ENCODE data around the gene PLOD3. TPM values are rescaled to one million over a fixed set of nuclear protein-coding genes. Genes with fewer than 3 reads are reported as not detected.
"Not testable (repeated sequence)": the region's sequence is repeated elsewhere in the genome, so short reads cannot be mapped to it uniquely, and the experiment has no call there.

The PLOD3 gene
- total and polyA plus RNA-seq, 9 of the 15 experiments (the other 6 are each of a cell fraction or from before 2014, with no cell fraction given): 2.8 to 101 (median 30.9) TPM

- TF ChIP-seq, protein P1, sequence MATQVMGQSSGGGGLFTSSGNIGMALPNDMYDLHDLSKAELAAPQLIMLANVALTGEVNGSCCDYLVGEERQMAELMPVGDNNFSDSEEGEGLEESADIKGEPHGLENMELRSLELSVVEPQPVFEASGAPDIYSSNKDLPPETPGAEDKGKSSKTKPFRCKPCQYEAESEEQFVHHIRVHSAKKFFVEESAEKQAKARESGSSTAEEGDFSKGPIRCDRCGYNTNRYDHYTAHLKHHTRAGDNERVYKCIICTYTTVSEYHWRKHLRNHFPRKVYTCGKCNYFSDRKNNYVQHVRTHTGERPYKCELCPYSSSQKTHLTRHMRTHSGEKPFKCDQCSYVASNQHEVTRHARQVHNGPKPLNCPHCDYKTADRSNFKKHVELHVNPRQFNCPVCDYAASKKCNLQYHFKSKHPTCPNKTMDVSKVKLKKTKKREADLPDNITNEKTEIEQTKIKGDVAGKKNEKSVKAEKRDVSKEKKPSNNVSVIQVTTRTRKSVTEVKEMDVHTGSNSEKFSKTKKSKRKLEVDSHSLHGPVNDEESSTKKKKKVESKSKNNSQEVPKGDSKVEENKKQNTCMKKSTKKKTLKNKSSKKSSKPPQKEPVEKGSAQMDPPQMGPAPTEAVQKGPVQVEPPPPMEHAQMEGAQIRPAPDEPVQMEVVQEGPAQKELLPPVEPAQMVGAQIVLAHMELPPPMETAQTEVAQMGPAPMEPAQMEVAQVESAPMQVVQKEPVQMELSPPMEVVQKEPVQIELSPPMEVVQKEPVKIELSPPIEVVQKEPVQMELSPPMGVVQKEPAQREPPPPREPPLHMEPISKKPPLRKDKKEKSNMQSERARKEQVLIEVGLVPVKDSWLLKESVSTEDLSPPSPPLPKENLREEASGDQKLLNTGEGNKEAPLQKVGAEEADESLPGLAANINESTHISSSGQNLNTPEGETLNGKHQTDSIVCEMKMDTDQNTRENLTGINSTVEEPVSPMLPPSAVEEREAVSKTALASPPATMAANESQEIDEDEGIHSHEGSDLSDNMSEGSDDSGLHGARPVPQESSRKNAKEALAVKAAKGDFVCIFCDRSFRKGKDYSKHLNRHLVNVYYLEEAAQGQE (IDR thresholded peaks at IDR 0.05; ENCODE audit: borderline replicate concordance): peak; percentile 30; the same call in 1 of the 2 replicates
- TF ChIP-seq, protein P1 (CRISPR knock-in tag; IDR thresholded peaks at IDR 0.05; ENCODE audit: low read depth): not testable (repeated sequence)
- TF ChIP-seq EGR1 (conservative IDR thresholded peaks at IDR 0.05) (peak; percentile 94), CTBP1 (IDR thresholded peaks at IDR 0.05; ENCODE audit: borderline replicate concordance) (peak; percentile 44; the same call in 1 of the 2 replicates), MYC (IDR thresholded peaks at IDR 0.05; ENCODE audit: low read depth, low read length) (peak; percentile 54; the same call in 1 of the 2 replicates), CBFA2T3 (IDR thresholded peaks at IDR 0.05) (0 out of 2 replicates have a peak, but pooled peaks have one; percentile 9), MEF2D (tag; conservative IDR thresholded peaks at IDR 0.05; ENCODE audit: low read depth) (0 out of 2 replicates have a peak, but pooled peaks have one; percentile 17)
- TF ChIP-seq MYC (CRISPR knock-in tag; IDR thresholded peaks at IDR 0.05; ENCODE audit: borderline replicate concordance, low read depth): not testable (repeated sequence)
- TF ChIP-seq, protein P2, sequence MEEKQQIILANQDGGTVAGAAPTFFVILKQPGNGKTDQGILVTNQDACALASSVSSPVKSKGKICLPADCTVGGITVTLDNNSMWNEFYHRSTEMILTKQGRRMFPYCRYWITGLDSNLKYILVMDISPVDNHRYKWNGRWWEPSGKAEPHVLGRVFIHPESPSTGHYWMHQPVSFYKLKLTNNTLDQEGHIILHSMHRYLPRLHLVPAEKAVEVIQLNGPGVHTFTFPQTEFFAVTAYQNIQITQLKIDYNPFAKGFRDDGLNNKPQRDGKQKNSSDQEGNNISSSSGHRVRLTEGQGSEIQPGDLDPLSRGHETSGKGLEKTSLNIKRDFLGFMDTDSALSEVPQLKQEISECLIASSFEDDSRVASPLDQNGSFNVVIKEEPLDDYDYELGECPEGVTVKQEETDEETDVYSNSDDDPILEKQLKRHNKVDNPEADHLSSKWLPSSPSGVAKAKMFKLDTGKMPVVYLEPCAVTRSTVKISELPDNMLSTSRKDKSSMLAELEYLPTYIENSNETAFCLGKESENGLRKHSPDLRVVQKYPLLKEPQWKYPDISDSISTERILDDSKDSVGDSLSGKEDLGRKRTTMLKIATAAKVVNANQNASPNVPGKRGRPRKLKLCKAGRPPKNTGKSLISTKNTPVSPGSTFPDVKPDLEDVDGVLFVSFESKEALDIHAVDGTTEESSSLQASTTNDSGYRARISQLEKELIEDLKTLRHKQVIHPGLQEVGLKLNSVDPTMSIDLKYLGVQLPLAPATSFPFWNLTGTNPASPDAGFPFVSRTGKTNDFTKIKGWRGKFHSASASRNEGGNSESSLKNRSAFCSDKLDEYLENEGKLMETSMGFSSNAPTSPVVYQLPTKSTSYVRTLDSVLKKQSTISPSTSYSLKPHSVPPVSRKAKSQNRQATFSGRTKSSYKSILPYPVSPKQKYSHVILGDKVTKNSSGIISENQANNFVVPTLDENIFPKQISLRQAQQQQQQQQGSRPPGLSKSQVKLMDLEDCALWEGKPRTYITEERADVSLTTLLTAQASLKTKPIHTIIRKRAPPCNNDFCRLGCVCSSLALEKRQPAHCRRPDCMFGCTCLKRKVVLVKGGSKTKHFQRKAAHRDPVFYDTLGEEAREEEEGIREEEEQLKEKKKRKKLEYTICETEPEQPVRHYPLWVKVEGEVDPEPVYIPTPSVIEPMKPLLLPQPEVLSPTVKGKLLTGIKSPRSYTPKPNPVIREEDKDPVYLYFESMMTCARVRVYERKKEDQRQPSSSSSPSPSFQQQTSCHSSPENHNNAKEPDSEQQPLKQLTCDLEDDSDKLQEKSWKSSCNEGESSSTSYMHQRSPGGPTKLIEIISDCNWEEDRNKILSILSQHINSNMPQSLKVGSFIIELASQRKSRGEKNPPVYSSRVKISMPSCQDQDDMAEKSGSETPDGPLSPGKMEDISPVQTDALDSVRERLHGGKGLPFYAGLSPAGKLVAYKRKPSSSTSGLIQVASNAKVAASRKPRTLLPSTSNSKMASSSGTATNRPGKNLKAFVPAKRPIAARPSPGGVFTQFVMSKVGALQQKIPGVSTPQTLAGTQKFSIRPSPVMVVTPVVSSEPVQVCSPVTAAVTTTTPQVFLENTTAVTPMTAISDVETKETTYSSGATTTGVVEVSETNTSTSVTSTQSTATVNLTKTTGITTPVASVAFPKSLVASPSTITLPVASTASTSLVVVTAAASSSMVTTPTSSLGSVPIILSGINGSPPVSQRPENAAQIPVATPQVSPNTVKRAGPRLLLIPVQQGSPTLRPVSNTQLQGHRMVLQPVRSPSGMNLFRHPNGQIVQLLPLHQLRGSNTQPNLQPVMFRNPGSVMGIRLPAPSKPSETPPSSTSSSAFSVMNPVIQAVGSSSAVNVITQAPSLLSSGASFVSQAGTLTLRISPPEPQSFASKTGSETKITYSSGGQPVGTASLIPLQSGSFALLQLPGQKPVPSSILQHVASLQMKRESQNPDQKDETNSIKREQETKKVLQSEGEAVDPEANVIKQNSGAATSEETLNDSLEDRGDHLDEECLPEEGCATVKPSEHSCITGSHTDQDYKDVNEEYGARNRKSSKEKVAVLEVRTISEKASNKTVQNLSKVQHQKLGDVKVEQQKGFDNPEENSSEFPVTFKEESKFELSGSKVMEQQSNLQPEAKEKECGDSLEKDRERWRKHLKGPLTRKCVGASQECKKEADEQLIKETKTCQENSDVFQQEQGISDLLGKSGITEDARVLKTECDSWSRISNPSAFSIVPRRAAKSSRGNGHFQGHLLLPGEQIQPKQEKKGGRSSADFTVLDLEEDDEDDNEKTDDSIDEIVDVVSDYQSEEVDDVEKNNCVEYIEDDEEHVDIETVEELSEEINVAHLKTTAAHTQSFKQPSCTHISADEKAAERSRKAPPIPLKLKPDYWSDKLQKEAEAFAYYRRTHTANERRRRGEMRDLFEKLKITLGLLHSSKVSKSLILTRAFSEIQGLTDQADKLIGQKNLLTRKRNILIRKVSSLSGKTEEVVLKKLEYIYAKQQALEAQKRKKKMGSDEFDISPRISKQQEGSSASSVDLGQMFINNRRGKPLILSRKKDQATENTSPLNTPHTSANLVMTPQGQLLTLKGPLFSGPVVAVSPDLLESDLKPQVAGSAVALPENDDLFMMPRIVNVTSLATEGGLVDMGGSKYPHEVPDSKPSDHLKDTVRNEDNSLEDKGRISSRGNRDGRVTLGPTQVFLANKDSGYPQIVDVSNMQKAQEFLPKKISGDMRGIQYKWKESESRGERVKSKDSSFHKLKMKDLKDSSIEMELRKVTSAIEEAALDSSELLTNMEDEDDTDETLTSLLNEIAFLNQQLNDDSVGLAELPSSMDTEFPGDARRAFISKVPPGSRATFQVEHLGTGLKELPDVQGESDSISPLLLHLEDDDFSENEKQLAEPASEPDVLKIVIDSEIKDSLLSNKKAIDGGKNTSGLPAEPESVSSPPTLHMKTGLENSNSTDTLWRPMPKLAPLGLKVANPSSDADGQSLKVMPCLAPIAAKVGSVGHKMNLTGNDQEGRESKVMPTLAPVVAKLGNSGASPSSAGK (IDR thresholded peaks at IDR 0.05): peak; percentile 72
Measured at GRCh38 chr7:101264102-101264706, 46.8 kb upstream of the PLOD3 start (continued).

All from K562 (cell line).